Measurements from ENCODE around the gene WDR70. TPM values are rescaled to one million over a fixed set of nuclear protein-coding genes. Genes with fewer than 3 reads are reported as not detected.

The WDR70 gene
- polyA plus RNA-seq, 1 of the 3 experiments (the other 2 are of a cell fraction) = 14.2 TPM

DNA sequence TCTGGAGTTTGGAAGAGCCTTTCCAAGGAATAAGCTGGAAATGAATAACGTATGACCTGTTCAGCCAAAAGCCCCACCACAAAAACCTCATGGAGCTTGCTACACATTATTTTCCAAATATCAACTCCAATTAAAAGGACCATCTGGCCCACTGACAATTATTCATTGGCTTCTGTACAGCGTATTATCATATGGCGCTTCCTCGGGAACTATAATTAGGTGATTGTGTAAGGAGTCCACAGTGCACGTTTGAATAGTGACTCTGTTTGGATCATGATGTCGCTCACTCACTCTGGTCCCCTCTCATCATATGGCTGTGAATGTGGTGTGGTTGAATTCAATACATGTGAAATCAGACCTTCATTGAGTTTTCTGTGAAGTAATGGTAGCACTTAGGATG, 408.6 kb downstream of the WDR70 start:
- Histone ChIP-seq H3F3A (replicated peaks; ENCODE audit: insufficient read depth) (no peaks in the 10 kb centered on the region), H3K9ac (no peak overlapping the region), H3K79me2 (ENCODE audit: insufficient read depth) (no peaks in the 10 kb centered on the region), H3K36me3 (replicated peaks in 1 of 2; ENCODE audit: control insufficient read depth in 1 of 2, insufficient read depth in 2 of 2, low read length in 1 of 2) (no peaks in the 10 kb centered on the region), H3K9me2 (no peaks in the 10 kb centered on the region), H3K27ac (ENCODE audit: low read depth in 2 of 2, low read length in 1 of 2) (no peak overlapping the region), H4K20me1 (ENCODE audit: insufficient read depth) (no peaks in the 10 kb centered on the region), H2AFZ (ENCODE audit: low read depth) (no peak overlapping the region), H3K4me2 (no peak overlapping the region), H3K9me3 (no peaks in the 10 kb centered on the region), H3K4me1 (ENCODE audit: control insufficient read depth in 1 of 2, insufficient read depth in 2 of 2, low read depth in 1 of 2, low read length in 1 of 2) (peaks cover 0 to 5% of the 10 kb centered on the region in 2 experiments; a peak in 1 of 4 replicates), H3K4me3 (ENCODE audit: low read depth in 2 of 2, low read length in 1 of 2) (no peak overlapping the region), H3K27me3 (ENCODE audit: insufficient read depth) (no peaks in the 10 kb centered on the region)
- CTCF ChIA-PET = no interaction called here
- TF ChIP-seq, protein P1, sequence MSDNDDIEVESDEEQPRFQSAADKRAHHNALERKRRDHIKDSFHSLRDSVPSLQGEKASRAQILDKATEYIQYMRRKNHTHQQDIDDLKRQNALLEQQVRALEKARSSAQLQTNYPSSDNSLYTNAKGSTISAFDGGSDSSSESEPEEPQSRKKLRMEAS (IDR thresholded peaks at IDR 0.05; ENCODE audit: low read depth) = no peak
- TF ChIP-seq, protein P2, sequence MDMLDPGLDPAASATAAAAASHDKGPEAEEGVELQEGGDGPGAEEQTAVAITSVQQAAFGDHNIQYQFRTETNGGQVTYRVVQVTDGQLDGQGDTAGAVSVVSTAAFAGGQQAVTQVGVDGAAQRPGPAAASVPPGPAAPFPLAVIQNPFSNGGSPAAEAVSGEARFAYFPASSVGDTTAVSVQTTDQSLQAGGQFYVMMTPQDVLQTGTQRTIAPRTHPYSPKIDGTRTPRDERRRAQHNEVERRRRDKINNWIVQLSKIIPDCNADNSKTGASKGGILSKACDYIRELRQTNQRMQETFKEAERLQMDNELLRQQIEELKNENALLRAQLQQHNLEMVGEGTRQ (IDR thresholded peaks at IDR 0.05; ENCODE audit: borderline replicate concordance, low read depth, low read length) = no peak
- TF ChIP-seq, protein P3, sequence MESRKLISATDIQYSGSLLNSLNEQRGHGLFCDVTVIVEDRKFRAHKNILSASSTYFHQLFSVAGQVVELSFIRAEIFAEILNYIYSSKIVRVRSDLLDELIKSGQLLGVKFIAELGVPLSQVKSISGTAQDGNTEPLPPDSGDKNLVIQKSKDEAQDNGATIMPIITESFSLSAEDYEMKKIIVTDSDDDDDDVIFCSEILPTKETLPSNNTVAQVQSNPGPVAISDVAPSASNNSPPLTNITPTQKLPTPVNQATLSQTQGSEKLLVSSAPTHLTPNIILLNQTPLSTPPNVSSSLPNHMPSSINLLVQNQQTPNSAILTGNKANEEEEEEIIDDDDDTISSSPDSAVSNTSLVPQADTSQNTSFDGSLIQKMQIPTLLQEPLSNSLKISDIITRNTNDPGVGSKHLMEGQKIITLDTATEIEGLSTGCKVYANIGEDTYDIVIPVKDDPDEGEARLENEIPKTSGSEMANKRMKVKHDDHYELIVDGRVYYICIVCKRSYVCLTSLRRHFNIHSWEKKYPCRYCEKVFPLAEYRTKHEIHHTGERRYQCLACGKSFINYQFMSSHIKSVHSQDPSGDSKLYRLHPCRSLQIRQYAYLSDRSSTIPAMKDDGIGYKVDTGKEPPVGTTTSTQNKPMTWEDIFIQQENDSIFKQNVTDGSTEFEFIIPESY (IDR thresholded peaks at IDR 0.05; ENCODE audit: borderline replicate concordance, low read depth) = no peak
- TF ChIP-seq, protein P4, sequence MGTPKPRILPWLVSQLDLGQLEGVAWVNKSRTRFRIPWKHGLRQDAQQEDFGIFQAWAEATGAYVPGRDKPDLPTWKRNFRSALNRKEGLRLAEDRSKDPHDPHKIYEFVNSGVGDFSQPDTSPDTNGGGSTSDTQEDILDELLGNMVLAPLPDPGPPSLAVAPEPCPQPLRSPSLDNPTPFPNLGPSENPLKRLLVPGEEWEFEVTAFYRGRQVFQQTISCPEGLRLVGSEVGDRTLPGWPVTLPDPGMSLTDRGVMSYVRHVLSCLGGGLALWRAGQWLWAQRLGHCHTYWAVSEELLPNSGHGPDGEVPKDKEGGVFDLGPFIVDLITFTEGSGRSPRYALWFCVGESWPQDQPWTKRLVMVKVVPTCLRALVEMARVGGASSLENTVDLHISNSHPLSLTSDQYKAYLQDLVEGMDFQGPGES (IDR thresholded peaks at IDR 0.05; ENCODE audit: low read depth, low read length) = no peak
- TF ChIP-seq RFX5 (IDR thresholded peaks at IDR 0.05; ENCODE audit: low read length) (no peak), JUND (IDR thresholded peaks at IDR 0.05) (no peak), TCF12 (IDR thresholded peaks at IDR 0.05) (no peak), ELF1 (IDR thresholded peaks at IDR 0.05) (no peak), GATA2 (CRISPR knock-in tag; IDR thresholded peaks at IDR 0.05) (no peak), TEAD4 (IDR thresholded peaks at IDR 0.05; ENCODE audit: borderline replicate concordance, insufficient read depth) (no peak), EP300 (IDR thresholded peaks at IDR 0.05; ENCODE audit: borderline replicate concordance in 1 of 2, low read depth in 1 of 2, low read length in 1 of 2) (no peak), YY1 (IDR thresholded peaks at IDR 0.05; ENCODE audit: low read depth) (no peak), RAD21 (IDR thresholded peaks at IDR 0.05; ENCODE audit: low read length) (no peak), MXI1 (IDR thresholded peaks at IDR 0.05; ENCODE audit: low read depth, low read length) (no peak), NFIC (IDR thresholded peaks at IDR 0.05; ENCODE audit: borderline replicate concordance) (no peak), FOXM1 (IDR thresholded peaks at IDR 0.05; ENCODE audit: low read depth) (no peak)
- 73% methylated on average over 6 of the region's 6 CpGs for WGBS (ENCODE audit: low lambda C conversion rate)
- POLR2A ChIA-PET = no interaction called here
- DNase-seq = no peak
